ENCODE data around the gene PCCB. TPM values are rescaled to one million over a fixed set of nuclear protein-coding genes. Genes with fewer than 3 reads are reported as not detected.
A peak's percentile ranks its signal among the peaks of the same experiment; 100 is the strongest.
"Not testable (repeated sequence)": the region's sequence is repeated elsewhere in the genome, so short reads cannot be mapped to it uniquely, and the experiment has no call there.

The PCCB gene
- total RNA-seq, 1 donor from 2014 or later, result 41.7 TPM

GRCh38 chr3:136300444-136300843, 50.3 kb downstream of the PCCB start:
- Mint-ChIP-seq H3K9me3 (no peaks in the 10 kb centered on the region), H3K27ac (no peak overlapping the region), H3K36me3 (ENCODE audit: low read depth) (peaks cover 7% of the 10 kb centered on the region), H3K4me3 (no peak overlapping the region), H3K4me1 (ENCODE audit: low read depth) (no peaks in the 10 kb centered on the region), H3K27me3 (ENCODE audit: insufficient read depth) (no peaks in the 10 kb centered on the region)
- no peak for DNase-seq (ENCODE audit: low spot score)
- intact Hi-C loops (cut with micrococcal nuclease), result no loop called here

- Mint-ChIP-seq H3K4me3 (no peak overlapping the region), H3K9me3 (peaks cover 3% of the 10 kb centered on the region), H3K27me3 (ENCODE audit: insufficient read depth) (no peaks in the 10 kb centered on the region), H3K36me3 (ENCODE audit: low read depth) (peaks cover 6% of the 10 kb centered on the region), H3K4me1 (ENCODE audit: low read depth) (no peaks in the 10 kb centered on the region), H3K27ac (peak overlapping the region; percentile 61)
- intact Hi-C loops (cut with micrococcal nuclease), result loop anchor here (1.0 to 2.0 kb wide), 2 partner anchors 231 to 447 kb away; no protein-coding TSS in a partner anchor
- DNase-seq (ENCODE audit: low spot score), result no peak
Observed at GRCh38 chr3:136305879-136306278, 55.7 kb downstream of the PCCB start.

GRCh38 chr3:136311261-136311660, 61.1 kb downstream of the PCCB start:
- no peaks in the 10 kb centered on the region for H3K27me3 Mint-ChIP-seq (ENCODE audit: insufficient read depth)
- H3K27ac Mint-ChIP-seq, result no peak overlapping the region
- H3K4me3 Mint-ChIP-seq, result no peak overlapping the region
- peaks cover 8% of the 10 kb centered on the region for H3K36me3 Mint-ChIP-seq (ENCODE audit: low read depth)
- no peak for DNase-seq (ENCODE audit: low spot score)
- no peaks in the 10 kb centered on the region for H3K4me1 Mint-ChIP-seq (ENCODE audit: low read depth)
- H3K9me3 Mint-ChIP-seq, result no peaks in the 10 kb centered on the region
- intact Hi-C loops (cut with micrococcal nuclease), result no loop called here

GRCh38 chr3:136311968-136312367, 61.8 kb downstream of the PCCB start:
- Mint-ChIP-seq H3K4me1 (ENCODE audit: low read depth) (no peaks in the 10 kb centered on the region), H3K27me3 (ENCODE audit: insufficient read depth) (no peaks in the 10 kb centered on the region), H3K27ac (no peak overlapping the region), H3K36me3 (ENCODE audit: low read depth) (peaks cover 11% of the 10 kb centered on the region), H3K9me3 (no peaks in the 10 kb centered on the region), H3K4me3 (no peak overlapping the region)
- DNase-seq (ENCODE audit: low spot score), result no peak
- intact Hi-C loops (cut with micrococcal nuclease), result no loop called here

- intact Hi-C loops (cut with micrococcal nuclease), result no loop called here
- Mint-ChIP-seq H3K9me3 (peaks cover 37% of the 10 kb centered on the region), H3K36me3 (ENCODE audit: low read depth) (peaks cover 53% of the 10 kb centered on the region), H3K27me3 (ENCODE audit: insufficient read depth) (no peaks in the 10 kb centered on the region), H3K27ac (no peak overlapping the region), H3K4me1 (ENCODE audit: low read depth) (no peaks in the 10 kb centered on the region), H3K4me3 (no peak overlapping the region)
- no peak for DNase-seq (ENCODE audit: low spot score)
Observed at GRCh38 chr3:136326316-136326715, 76.2 kb downstream of the PCCB start.

- H3K36me3 Mint-ChIP-seq (ENCODE audit: low read depth), result peaks cover 46% of the 10 kb centered on the region
- H3K9me3 Mint-ChIP-seq, result peaks cover 24% of the 10 kb centered on the region
- no peak overlapping the region for H3K27ac Mint-ChIP-seq
- intact Hi-C loops (cut with micrococcal nuclease), result no loop called here
- no peak for DNase-seq (ENCODE audit: low spot score)
- no peak overlapping the region for H3K4me3 Mint-ChIP-seq
- H3K4me1 Mint-ChIP-seq (ENCODE audit: low read depth), result peaks cover 4% of the 10 kb centered on the region
- no peaks in the 10 kb centered on the region for H3K27me3 Mint-ChIP-seq (ENCODE audit: insufficient read depth)
Observed at GRCh38 chr3:136327671-136328070, 77.5 kb downstream of the PCCB start.

- H3K4me3 Mint-ChIP-seq, result no peak overlapping the region
- peaks cover 11% of the 10 kb centered on the region for H3K4me1 Mint-ChIP-seq (ENCODE audit: low read depth)
- DNase-seq (ENCODE audit: low spot score), result no peak
- H3K27ac Mint-ChIP-seq, result no peak overlapping the region
- H3K36me3 Mint-ChIP-seq (ENCODE audit: low read depth), result peaks cover 39% of the 10 kb centered on the region
- H3K27me3 Mint-ChIP-seq (ENCODE audit: insufficient read depth), result no peaks in the 10 kb centered on the region
- H3K9me3 Mint-ChIP-seq, result peaks cover 6% of the 10 kb centered on the region
- intact Hi-C loops (cut with micrococcal nuclease), result no loop called here
Observed at GRCh38 chr3:136329593-136329992, 79.5 kb downstream of the PCCB start.

- Mint-ChIP-seq H3K27me3 (ENCODE audit: insufficient read depth) (no peaks in the 10 kb centered on the region), H3K36me3 (ENCODE audit: low read depth) (peaks cover 46% of the 10 kb centered on the region), H3K27ac (no peak overlapping the region), H3K9me3 (peaks cover 5% of the 10 kb centered on the region), H3K4me3 (no peak overlapping the region), H3K4me1 (ENCODE audit: low read depth) (peaks cover 11% of the 10 kb centered on the region)
- intact Hi-C loops (cut with micrococcal nuclease), result no loop called here
- no peak for DNase-seq (ENCODE audit: low spot score)
Observed at GRCh38 chr3:136330900-136331299, 80.8 kb downstream of the PCCB start.

GRCh38 chr3:136332302-136332701, 82.2 kb downstream of the PCCB start:
- Mint-ChIP-seq H3K27ac (no peak overlapping the region), H3K9me3 (no peaks in the 10 kb centered on the region), H3K4me3 (no peak overlapping the region), H3K36me3 (ENCODE audit: low read depth) (peaks cover 36% of the 10 kb centered on the region), H3K4me1 (ENCODE audit: low read depth) (peaks cover 11% of the 10 kb centered on the region), H3K27me3 (ENCODE audit: insufficient read depth) (no peaks in the 10 kb centered on the region)
- DNase-seq (ENCODE audit: low spot score), result no peak
- intact Hi-C loops (cut with micrococcal nuclease), result no loop called here

GRCh38 chr3:136332776-136333175, 82.6 kb downstream of the PCCB start:
- Mint-ChIP-seq H3K27ac (peak overlapping the region; percentile 15), H3K9me3 (no peaks in the 10 kb centered on the region), H3K4me1 (ENCODE audit: low read depth) (peaks cover 11% of the 10 kb centered on the region), H3K27me3 (ENCODE audit: insufficient read depth) (no peaks in the 10 kb centered on the region), H3K36me3 (ENCODE audit: low read depth) (peaks cover 36% of the 10 kb centered on the region), H3K4me3 (no peak overlapping the region)
- DNase-seq (ENCODE audit: low spot score), result no peak
- intact Hi-C loops (cut with micrococcal nuclease), result no loop called here

- intact Hi-C loops (cut with micrococcal nuclease), result no loop called here
- no peak overlapping the region for H3K27ac Mint-ChIP-seq
Observed at GRCh38 chr3:136334209-136334608, 84.1 kb downstream of the PCCB start.

GRCh38 chr3:136334726-136335125, 84.6 kb downstream of the PCCB start:
- H3K9me3 Mint-ChIP-seq; H3K27ac Mint-ChIP-seq; H3K4me3 Mint-ChIP-seq; H3K27me3 Mint-ChIP-seq (ENCODE audit: insufficient read depth); DNase-seq (ENCODE audit: low spot score); intact Hi-C loops (cut with micrococcal nuclease): not testable (repeated sequence)
- H3K36me3 Mint-ChIP-seq (ENCODE audit: low read depth), result peaks cover 34% of the 10 kb centered on the region
- peaks cover 11% of the 10 kb centered on the region for H3K4me1 Mint-ChIP-seq (ENCODE audit: low read depth)

More at GRCh38 chr3:136334209-136334608, 84.1 kb downstream of the PCCB start:
- Mint-ChIP-seq H3K4me1 (ENCODE audit: low read depth) (peaks cover 11% of the 10 kb centered on the region), H3K27me3 (ENCODE audit: insufficient read depth) (no peaks in the 10 kb centered on the region), H3K9me3 (no peaks in the 10 kb centered on the region), H3K4me3 (no peak overlapping the region), H3K36me3 (ENCODE audit: low read depth) (peaks cover 36% of the 10 kb centered on the region)
- DNase-seq (ENCODE audit: low spot score), result no peak

- Mint-ChIP-seq H3K36me3 (ENCODE audit: low read depth) (peaks cover 39% of the 10 kb centered on the region), H3K4me3 (no peak overlapping the region), H3K27me3 (ENCODE audit: insufficient read depth) (no peaks in the 10 kb centered on the region), H3K9me3 (no peaks in the 10 kb centered on the region), H3K27ac (no peak overlapping the region), H3K4me1 (ENCODE audit: low read depth) (peaks cover 11% of the 10 kb centered on the region)
- DNase-seq (ENCODE audit: low spot score), result no peak
- intact Hi-C loops (cut with micrococcal nuclease), result no loop called here
Observed at GRCh38 chr3:136336329-136337100, 86.4 kb downstream of the PCCB start.
